Muscle of back (tissue), 13 donors: ENCODE data around the gene KDM3B. TPM values are rescaled to one million over a fixed set of nuclear protein-coding genes. Genes with fewer than 3 reads are reported as not detected.
"Not testable (repeated sequence)": the region's sequence is repeated elsewhere in the genome, so short reads cannot be mapped to it uniquely, and the experiment has no call there.

ENCODE experiments used
- DNase-seq, 3 donors: peaks; one replicate each; pipeline versions ENCODE4 v3.0.0 to v3.0.0-alpha.2; 2013
- long read RNA-seq, 9 donors: transcript quantifications; one replicate each; lab custom pipeline, GENCODE V29; 2026
- polyA plus RNA-seq, 10 donors: library from polyadenylated mRNA; unstranded; fragments of 120-200 nt; gene quantifications; one replicate each; pipeline ENCODE4 v1.2.1, GENCODE V29; 2013; ENCODE audit not compliant: insufficient read length in 10 of 10

KDM3B gene, protein sequence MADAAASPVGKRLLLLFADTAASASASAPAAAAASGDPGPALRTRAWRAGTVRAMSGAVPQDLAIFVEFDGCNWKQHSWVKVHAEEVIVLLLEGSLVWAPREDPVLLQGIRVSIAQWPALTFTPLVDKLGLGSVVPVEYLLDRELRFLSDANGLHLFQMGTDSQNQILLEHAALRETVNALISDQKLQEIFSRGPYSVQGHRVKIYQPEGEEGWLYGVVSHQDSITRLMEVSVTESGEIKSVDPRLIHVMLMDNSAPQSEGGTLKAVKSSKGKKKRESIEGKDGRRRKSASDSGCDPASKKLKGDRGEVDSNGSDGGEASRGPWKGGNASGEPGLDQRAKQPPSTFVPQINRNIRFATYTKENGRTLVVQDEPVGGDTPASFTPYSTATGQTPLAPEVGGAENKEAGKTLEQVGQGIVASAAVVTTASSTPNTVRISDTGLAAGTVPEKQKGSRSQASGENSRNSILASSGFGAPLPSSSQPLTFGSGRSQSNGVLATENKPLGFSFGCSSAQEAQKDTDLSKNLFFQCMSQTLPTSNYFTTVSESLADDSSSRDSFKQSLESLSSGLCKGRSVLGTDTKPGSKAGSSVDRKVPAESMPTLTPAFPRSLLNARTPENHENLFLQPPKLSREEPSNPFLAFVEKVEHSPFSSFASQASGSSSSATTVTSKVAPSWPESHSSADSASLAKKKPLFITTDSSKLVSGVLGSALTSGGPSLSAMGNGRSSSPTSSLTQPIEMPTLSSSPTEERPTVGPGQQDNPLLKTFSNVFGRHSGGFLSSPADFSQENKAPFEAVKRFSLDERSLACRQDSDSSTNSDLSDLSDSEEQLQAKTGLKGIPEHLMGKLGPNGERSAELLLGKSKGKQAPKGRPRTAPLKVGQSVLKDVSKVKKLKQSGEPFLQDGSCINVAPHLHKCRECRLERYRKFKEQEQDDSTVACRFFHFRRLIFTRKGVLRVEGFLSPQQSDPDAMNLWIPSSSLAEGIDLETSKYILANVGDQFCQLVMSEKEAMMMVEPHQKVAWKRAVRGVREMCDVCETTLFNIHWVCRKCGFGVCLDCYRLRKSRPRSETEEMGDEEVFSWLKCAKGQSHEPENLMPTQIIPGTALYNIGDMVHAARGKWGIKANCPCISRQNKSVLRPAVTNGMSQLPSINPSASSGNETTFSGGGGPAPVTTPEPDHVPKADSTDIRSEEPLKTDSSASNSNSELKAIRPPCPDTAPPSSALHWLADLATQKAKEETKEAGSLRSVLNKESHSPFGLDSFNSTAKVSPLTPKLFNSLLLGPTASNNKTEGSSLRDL (N-terminal part only)
- polyA plus RNA-seq: 10 to 100 TPM; 50.2 to 67.6 (median 54.0) TPM
- long read RNA-seq, donor 1: 0 reads
- long read RNA-seq, donor 2, full-length matches to known transcripts: 1 of 1 reads
- long read RNA-seq, donor 2, partial matches to known transcripts: 0 of 1 reads
- long read RNA-seq, donor 2, other reads (novel, unspliced or antisense): 0 of 1 reads
- long read RNA-seq, donor 3: 0 reads
- long read RNA-seq, donor 4: 0 reads
- long read RNA-seq, donor 5: 0 reads
- long read RNA-seq, donor 6, full-length matches to known transcripts: 1 of 1 reads
- long read RNA-seq, donor 6, partial matches to known transcripts: 0 of 1 reads
- long read RNA-seq, donor 6, other reads (novel, unspliced or antisense): 0 of 1 reads
- long read RNA-seq, donor 7, partial matches to known transcripts: 6 of 7 reads
- long read RNA-seq, donor 7, other reads (novel, unspliced or antisense): 0 of 7 reads
- long read RNA-seq, donor 8, partial matches to known transcripts: 20 of 20 reads
- long read RNA-seq, donor 8, other reads (novel, unspliced or antisense): 0 of 20 reads
- long read RNA-seq, donor 9: 0 reads

- peak; percentile 85 to 93 (median 92) for DNase-seq
Measured at GRCh38 chr5:138352071-138352721, at the start of gene KDM3B. TSS of gene KDM3B (plus strand) at chr5:138352685. CDS start at chr5:138352796, 111 bp downstream.

DNA sequence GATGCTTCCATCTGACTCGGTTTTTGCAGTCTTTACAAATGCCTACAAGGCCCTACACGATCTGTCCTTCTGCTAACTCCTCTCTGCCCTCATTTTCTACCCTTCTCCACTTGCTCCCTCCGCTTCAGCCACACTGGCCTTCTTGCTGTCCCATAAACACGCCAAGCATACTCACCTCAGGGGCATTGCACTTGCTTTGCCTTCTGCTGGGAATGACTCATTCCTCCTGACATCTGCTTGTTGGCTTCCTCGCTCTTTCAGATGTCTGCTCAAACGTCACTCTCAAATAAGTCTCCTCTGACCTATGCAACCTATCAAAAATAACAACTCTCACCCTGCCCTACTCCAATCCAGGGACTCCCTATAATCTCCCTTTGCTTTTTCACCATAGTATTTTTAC, 49.1 kb upstream of the KDM3B start:
- DNase-seq: no peak

DNA sequence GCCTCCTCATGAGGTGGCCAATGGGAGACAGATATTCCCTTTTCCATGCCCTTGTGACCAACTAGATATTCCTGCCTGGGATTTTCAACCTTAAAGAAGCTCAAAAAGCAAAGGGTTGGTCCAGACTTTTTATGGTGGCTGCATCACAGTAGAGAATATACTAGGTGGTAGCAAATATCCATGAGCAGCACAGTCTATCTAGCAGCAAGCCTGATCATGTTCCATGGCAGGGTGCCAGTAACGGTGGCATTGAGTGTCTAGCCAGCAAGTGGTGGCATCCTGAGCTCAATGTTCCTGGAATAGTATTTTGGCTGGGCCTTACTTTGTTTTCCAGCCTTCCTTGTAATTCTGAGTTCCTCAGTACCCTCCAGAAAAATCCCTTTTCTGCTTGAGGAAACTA, 46.7 kb upstream of the KDM3B start:
- DNase-seq: peak; percentile 16 to 53 (median 42)

- DNase-seq: no peak
Measured at GRCh38 chr5:138315751-138316278, 36.7 kb upstream of the KDM3B start.

DNA sequence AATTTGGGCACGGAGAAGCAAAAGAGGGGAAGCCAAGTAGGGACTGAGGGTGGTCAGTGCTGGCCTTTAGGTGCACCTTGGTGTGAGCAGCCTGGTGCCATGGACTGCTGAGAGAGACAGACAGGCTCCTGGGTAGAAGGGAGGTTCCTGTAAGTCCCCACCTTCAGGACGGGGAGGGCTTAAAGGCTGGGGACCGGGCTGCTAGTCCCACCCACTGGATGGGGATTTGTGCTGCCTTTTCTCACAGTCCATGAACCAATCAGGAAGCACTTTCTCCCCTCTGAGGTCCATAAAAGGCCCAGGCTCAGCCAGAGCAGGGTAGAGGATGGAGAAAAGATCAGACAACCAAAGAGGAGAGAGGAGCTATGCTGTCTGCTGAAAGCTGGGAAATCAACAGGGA, 36.1 kb upstream of the KDM3B start:
- DNase-seq: no peak

DNA sequence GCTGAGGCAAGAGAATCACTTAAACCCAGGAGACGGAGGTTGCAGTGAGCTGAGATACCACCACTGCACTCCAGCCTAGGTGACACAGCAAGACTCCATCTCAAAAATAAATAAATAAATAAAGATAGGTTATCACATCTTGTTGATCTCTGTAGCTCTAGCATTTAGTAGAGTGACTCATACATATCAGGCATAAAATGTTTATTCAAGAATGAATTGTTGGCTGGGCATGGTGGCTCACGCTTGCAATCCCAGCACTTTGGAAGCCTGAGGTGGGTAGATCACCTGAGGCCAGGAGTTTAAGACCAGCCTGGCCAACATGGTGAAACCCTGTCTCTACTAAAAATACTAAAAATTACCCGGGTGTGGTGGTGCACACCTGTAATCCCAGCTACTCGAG, 34.3 kb upstream of the KDM3B start:
- DNase-seq: not testable (repeated sequence)

GRCh38 chr5:138330813-138331448, 21.6 kb upstream of the KDM3B start:
- DNase-seq: no peak

DNA sequence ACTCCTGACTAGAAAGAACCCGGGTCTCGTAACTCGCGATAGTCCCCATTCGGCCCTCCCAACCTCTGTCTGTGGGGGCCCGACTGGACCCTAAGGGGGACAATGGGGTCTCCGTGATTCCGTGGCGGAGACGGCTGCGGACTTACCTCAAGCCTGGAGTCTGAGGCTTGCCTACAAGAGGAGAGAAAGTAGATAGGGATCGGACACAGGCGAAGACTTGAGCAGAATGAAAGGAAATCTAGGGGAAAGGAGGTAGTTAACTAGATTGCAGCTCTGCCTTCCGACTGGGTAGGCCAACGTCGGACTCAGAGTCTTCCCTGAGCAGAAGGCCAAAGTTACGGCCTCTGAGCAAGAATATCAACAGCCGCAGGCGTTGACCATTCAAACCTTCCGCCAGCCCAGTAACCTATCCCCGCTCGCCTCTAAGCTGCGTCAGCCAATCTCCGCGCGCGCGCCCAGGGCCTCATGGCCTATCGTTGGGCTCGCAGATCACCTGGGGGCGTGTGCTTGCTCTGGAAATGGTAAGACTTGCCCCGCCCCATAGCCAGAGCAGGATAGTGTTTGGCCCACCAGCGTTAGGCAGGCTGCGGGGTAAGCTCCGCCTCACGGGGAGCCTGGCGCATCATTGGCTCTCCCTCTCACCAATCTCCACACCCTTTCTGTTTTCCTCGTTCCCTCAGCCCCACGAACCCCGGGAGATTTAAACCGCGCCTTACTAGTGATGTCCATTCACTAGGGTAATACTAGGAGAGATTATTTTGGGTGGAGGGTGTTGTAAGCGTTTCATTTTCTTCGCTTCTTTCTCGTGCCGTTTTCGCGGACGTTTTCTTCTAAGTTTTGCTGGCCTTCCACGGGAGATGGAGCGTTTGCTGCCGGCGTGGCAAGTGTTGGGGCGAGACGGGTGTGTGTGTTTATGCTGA, 20.8 kb upstream of the KDM3B start, which contains the start of gene CDC25C:
Gene CDC25C, minus strand, starts transcription at position 356 of the 920 bp plus-strand sequence. CDS start 624 bp downstream, outside the sequence.
- peak; percentile 98 to 99 (median 99) for DNase-seq

- DNase-seq: no peak
Measured at GRCh38 chr5:138334867-138335447, 17.5 kb upstream of the KDM3B start.

GRCh38 chr5:138336952-138337684, 15.4 kb upstream of the KDM3B start:
- DNase-seq: no peak

- DNase-seq: peak; percentile 95 to 99 (median 95)
Measured at GRCh38 chr5:138337685-138338410, 14.6 kb upstream of the KDM3B start, which contains the start of gene FAM53C. TSS of gene FAM53C (plus strand) at chr5:138338266. CDS start at chr5:138341336, 3,070 bp downstream.

DNA sequence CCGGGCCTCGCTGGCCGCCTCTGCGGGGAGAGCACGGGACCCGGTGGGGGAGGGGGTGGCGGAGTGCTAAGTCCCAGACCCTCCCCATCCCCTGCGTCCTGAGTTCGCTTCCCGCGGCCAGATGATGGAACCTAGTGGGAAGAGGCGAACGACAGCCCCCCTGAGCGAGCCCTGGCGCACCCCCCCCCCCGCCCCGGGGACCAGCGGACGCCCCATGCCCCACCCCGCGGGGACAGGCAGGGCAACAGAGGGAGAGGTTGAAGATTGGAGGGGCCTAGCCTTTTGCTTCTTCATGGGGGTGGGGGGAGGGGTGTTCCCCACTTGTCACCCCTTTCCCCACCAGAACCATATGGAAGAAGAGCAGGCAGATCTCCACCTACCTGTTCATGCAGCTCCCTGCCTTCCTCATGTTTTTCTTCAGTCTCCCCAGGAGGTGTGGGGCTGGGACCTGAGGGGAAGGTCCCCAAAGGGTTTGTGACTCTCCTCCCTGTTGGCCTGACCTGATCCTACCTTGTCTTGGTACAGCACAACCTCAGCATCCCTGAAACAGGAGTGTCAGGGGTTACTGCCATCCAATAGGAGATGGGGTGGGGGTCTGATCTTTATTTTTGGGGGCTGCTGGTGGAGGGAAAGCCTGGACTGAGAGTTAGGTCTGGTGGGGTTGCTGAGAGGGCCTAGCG, 13.9 kb upstream of the KDM3B start:
- DNase-seq: peak in 1 of 3 donors; percentile 59

DNA sequence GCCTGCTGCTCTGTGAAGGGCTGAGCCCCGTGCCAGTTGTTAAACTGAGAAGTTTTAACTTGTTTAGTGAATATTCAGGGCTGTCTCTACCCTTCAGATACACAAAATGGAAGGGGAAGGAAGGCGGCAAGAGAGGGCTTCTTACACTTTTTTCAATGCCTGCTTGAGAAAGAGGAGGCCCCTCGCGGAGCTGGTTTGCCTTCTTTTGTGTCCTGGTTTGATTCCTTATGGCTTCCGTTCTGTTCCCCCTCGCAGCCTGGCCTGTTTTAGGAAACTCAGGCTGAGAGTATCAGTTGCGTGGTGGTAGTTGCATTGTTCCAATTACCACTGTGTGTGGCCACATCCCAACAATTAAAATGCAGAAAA, 13.4 kb upstream of the KDM3B start:
- peak in 2 of 3 donors; percentile 24 to 72 for DNase-seq

DNA sequence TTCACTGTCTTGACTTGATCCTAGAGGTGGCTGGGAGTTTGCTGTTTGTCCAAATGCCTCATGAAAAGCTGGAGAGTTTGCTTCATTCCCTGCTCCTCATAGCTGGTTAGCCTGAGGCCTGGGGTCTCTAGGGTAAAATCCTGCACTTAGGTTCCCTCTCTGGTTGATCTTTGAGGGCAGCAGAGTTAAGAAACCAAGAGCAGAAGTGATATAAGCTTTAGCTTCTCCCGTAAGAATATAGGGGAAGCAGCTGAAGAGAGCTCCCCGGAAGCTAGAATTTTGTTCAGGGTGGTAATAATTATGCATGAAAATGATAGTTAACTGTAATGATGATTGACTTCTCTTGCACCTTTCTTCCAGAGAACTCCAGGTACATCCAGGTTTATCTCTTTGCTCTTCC, 13.0 kb upstream of the KDM3B start:
- DNase-seq: no peak

- DNase-seq: no peak
Measured at GRCh38 chr5:138340008-138340407, 12.5 kb upstream of the KDM3B start.
